ENCODE measurements around the gene VPS37B.

The VPS37B gene

DNA sequence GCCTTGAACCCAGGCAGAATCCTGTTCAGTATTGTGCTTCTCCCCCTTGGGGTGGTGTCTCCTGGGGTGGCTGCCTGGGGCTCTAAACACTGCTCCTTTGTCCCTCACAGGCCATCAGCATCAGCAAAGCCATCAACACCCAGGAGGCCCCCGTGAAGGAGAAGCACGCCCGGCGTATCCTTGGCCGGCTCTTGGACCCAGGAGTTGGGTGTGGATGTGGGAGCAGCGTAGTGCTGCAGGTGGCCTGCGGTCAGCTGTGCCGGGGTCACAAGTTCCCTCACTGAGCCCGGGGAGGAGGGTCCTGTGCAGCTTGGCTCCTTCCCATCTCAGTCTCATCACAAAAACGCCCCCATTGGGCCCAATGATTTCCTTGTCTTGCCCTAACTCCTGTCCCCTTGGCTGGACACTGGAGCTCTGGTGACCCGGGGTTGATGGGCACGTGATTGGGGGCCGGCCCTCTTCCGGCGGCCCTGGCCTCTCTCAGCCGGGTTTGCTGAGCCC is 48.0 kb downstream of the VPS37B start:
- Histone ChIP-seq H3K9me3 (ENCODE audit: control insufficient read depth, insufficient read depth, low read depth, low read length) (no peaks in the 10 kb centered on the region), H3K4me3 (ENCODE audit: low read depth, low read length) (no peak overlapping the region), H3K27ac (ENCODE audit: low read depth, low read length) (no peak overlapping the region), H3K27me3 (ENCODE audit: control insufficient read depth, insufficient read depth, low read length) (no peaks in the 10 kb centered on the region), H3K9ac (ENCODE audit: low read length) (no peak overlapping the region), H3K4me1 (ENCODE audit: control insufficient read depth, insufficient read depth, low read length) (peaks cover 12% of the 10 kb centered on the region; the same call in 1 of the 2 replicates), H3K36me3 (ENCODE audit: control insufficient read depth, insufficient read depth, low read length) (peaks cover 7% of the 10 kb centered on the region)

DNA sequence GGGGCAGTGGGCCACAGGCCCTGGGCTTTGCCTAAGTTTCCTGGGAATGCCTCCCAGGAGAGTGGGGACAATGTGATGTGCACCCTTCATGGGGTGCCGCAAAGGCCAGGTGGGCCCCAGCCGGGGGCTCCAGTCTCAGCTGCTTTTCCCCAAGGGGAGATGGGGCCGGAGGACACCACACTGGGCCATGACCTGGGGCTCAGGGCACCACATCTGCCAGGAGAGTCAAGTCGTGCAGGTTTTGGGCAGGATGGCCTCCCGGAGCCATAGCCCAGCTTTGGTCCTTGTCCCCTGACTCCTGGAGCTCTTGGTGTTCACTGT is 48.4 kb downstream of the VPS37B start:
- Histone ChIP-seq H3K4me3 (ENCODE audit: low read depth, low read length) (no peak overlapping the region), H3K4me1 (ENCODE audit: control insufficient read depth, insufficient read depth, low read length) (peaks cover 14% of the 10 kb centered on the region), H3K9me3 (ENCODE audit: control insufficient read depth, insufficient read depth, low read depth, low read length) (no peaks in the 10 kb centered on the region), H3K27me3 (ENCODE audit: control insufficient read depth, insufficient read depth, low read length) (no peaks in the 10 kb centered on the region), H3K27ac (ENCODE audit: low read depth, low read length) (no peak overlapping the region), H3K36me3 (ENCODE audit: control insufficient read depth, insufficient read depth, low read length) (peaks cover 7% of the 10 kb centered on the region), H3K9ac (ENCODE audit: low read length) (no peak overlapping the region)

DNA sequence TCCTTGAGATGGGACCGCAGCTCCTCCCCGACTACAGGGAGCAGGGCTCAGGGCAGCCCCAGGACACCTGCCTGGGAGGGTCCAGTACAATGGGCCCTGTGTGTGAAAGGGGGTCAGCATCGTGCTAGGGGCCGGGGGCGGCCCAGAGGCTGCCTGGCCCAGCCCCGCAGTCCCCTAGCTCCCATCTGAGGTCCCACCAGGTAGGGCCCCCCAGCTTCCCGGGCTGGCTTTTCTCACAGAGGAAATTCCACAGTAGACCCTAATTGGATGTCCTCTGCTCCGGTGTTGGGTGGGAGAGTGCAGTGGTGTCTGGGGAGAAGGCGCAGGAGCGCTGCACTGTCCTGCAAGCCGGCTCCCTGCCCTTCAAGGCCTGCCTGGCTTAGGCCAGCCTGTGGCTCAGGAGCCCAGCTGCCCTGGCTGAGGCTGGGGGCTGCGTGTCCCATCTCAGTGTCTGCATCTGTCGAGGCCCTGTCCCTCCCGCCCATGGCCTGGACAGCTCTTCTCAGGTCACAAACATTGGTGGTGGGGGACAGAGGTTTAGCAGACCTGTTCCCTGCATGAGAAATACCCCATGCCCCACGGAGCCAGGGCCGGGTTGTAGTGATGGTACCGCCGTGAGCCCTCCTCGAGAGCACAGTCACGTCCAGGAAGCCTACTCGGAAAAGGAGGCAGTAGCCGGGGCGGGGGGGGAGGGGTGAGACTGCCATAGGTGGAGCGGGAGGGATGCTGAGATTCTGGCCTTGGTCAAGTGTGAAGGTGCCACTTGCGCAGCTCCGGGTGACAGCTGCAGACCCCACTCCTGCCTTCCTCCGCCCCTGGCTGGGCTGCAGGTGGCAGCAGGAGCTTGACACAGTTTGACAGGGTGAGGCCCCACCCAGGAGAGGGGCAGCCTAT is 49.1 kb downstream of the VPS37B start:
- peaks cover 20% of the 10 kb centered on the region for H3K4me1 ChIP-seq (ENCODE audit: control insufficient read depth, insufficient read depth, low read length)

DNA sequence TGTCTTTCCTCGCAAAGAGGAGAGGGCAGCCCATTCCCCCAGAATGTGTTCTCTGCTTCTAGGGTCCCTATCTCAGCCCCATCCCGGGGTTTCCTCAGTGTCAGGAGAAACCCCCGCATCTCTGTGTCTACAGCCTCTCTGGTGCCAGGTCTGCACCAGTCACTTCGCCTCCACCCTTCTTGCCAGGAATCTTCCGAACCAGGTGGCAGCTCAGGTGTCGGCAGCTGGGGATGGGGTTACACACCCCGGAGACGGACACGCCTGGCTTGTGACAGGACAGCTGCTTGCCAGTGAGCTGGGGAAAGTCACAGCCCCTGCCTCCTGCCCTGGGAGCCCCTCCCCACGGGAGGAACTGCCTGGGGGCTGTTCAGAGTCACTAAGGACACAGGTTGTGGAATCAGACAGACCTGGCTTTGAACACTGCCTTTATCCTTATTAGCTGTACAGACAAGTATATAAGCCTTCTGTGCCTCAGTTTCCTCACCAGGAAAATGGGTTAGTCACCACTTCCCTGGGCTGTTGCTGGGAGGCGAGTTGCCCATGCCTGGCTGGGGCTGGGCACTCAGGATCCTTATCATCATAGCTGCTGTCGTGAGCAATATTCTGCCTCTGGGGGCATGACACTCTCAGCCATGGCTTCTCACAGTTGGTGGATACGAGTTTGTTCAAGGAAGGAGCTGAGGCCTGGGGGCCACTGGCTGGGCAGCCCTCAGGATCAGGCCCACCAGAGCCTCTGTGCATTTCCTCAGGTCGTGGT is 49.9 kb downstream of the VPS37B start:
- Histone ChIP-seq H3K36me3 (ENCODE audit: control insufficient read depth, insufficient read depth, low read length) (peaks cover 5% of the 10 kb centered on the region), H3K4me1 (ENCODE audit: control insufficient read depth, insufficient read depth, low read length) (peaks cover 28% of the 10 kb centered on the region), H3K9me3 (ENCODE audit: control insufficient read depth, insufficient read depth, low read depth, low read length) (no peaks in the 10 kb centered on the region), H3K4me3 (ENCODE audit: low read depth, low read length) (no peak overlapping the region), H3K9ac (ENCODE audit: low read length) (no peak overlapping the region), H3K27ac (ENCODE audit: low read depth, low read length) (no peak overlapping the region), H3K27me3 (ENCODE audit: control insufficient read depth, insufficient read depth, low read length) (no peaks in the 10 kb centered on the region)

More for the DNA sequence above, 49.1 kb downstream of the VPS37B start:
- Histone ChIP-seq H3K27me3 (ENCODE audit: control insufficient read depth, insufficient read depth, low read length) (no peaks in the 10 kb centered on the region), H3K9ac (ENCODE audit: low read length) (no peak overlapping the region), H3K36me3 (ENCODE audit: control insufficient read depth, insufficient read depth, low read length) (peaks cover 5% of the 10 kb centered on the region), H3K27ac (ENCODE audit: low read depth, low read length) (no peak overlapping the region), H3K9me3 (ENCODE audit: control insufficient read depth, insufficient read depth, low read depth, low read length) (no peaks in the 10 kb centered on the region), H3K4me3 (ENCODE audit: low read depth, low read length) (no peak overlapping the region)

DNA sequence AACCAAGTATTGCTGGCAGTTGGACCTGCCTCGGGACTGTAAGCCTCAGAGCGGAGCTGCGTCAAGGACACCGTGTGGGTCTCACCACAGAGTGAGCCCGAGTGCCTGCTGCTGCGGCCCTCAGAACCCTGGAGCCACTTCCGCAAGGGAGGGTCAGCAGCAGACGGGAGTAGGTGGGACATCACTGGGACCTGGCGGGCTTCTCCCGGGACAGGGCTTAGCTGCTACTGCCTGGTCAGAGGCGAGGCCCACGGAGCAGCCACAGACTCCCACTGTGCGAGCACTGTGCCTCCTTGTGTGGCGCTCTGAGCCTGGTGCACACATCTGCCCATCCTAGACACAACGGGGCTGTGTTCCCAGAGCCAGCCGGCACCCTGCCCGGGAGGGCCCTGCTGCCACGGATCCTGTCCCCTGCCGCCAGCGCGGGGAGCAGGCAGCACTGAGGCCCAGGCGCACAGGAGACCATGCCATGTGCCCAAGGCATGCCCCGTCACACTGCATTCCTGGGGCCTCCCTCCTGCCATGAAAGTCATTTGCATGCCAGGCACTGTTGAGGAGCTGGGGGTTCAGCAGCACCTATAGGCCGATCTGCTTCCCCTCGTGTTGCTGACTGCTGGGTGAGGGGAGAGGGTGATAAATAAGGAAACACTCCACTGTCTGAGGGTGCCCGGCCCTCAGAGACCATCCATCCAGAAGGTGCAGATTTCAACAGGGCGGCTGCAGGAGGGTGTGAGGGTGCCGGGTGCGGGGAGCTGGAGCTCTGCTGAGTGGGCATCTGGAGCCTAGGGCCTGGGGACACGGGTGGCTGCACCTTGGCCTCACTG is 50.7 kb downstream of the VPS37B start:
- no peak overlapping the region for H3K27ac ChIP-seq (ENCODE audit: low read depth, low read length)
- peaks cover 34% of the 10 kb centered on the region for H3K4me1 ChIP-seq (ENCODE audit: control insufficient read depth, insufficient read depth, low read length)
- no peaks in the 10 kb centered on the region for H3K27me3 ChIP-seq (ENCODE audit: control insufficient read depth, insufficient read depth, low read length)
- H3K9me3 ChIP-seq (ENCODE audit: control insufficient read depth, insufficient read depth, low read depth, low read length) = no peaks in the 10 kb centered on the region
- H3K4me3 ChIP-seq (ENCODE audit: low read depth, low read length) = no peak overlapping the region
- 0 out of 2 replicates have a peak, but pooled peaks cover 2% of the 10 kb centered on the region for H3K36me3 ChIP-seq (ENCODE audit: control insufficient read depth, insufficient read depth, low read length)
- no peak overlapping the region for H3K9ac ChIP-seq (ENCODE audit: low read length)

DNA sequence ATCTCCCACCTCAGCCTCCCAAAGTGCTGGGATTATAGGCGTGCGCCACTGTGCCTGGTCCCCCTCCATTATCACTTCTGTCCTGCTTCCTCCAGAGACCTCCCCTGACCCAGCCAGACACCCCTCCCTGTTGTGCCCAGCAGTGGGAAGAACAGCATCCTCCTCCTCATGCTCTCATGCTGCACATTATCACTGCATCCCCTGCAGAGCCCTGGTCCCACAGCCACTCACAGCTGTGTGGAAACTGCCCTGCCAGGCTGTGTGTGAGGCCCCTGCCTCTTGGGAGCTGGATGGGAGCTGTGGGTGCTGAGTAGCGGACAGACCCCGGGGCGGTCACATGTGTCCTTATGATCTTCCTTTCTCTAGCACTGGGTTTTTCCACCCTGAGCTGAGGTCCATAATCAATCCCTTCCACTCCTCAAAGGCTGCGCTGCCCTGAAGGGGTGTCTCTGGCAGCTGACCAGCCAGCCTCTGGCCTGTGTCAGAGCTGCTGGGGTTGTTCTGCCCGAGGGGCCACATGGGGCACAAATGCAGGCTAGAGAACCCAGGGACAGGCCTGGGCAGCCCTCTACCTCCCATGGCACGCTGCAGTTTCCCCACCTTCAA is 51.5 kb downstream of the VPS37B start:
- no peak overlapping the region for H3K9ac ChIP-seq (ENCODE audit: low read length)
- H3K9me3 ChIP-seq (ENCODE audit: control insufficient read depth, insufficient read depth, low read depth, low read length) = no peaks in the 10 kb centered on the region
- no peaks in the 10 kb centered on the region for H3K36me3 ChIP-seq (ENCODE audit: control insufficient read depth, insufficient read depth, low read length)
- H3K4me3 ChIP-seq (ENCODE audit: low read depth, low read length) = no peak overlapping the region
- peaks cover 34% of the 10 kb centered on the region for H3K4me1 ChIP-seq (ENCODE audit: control insufficient read depth, insufficient read depth, low read length)
- no peaks in the 10 kb centered on the region for H3K27me3 ChIP-seq (ENCODE audit: control insufficient read depth, insufficient read depth, low read length)
- no peak overlapping the region for H3K27ac ChIP-seq (ENCODE audit: low read depth, low read length)

DNA sequence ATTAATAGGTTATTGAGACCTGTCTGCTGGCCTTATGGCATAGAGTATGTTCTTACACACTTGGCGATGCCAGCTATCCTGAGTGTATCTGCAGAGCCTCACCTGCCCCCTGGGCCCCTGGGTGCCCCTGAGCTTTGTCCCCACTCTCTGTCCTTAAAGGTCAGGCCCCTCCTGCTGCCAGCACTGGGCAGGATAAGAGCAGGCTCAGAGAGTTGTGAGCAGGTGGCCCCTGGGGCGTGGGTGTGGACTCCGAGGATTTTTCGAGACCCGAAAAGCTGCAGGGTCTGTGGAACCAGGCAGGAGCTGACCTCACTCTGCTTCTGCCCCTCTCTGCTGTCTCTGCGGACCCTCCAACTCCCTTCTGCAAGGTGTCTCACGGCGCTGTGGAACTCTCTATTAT is 52.5 kb downstream of the VPS37B start:
- Histone ChIP-seq H3K27ac (ENCODE audit: low read depth, low read length) (no peak overlapping the region), H3K9ac (ENCODE audit: low read length) (no peak overlapping the region), H3K36me3 (ENCODE audit: control insufficient read depth, insufficient read depth, low read length) (no peaks in the 10 kb centered on the region), H3K9me3 (ENCODE audit: control insufficient read depth, insufficient read depth, low read depth, low read length) (peaks cover 4% of the 10 kb centered on the region; the same call in 1 of the 2 replicates), H3K4me3 (ENCODE audit: low read depth, low read length) (no peak overlapping the region), H3K4me1 (ENCODE audit: control insufficient read depth, insufficient read depth, low read length) (peaks cover 34% of the 10 kb centered on the region), H3K27me3 (ENCODE audit: control insufficient read depth, insufficient read depth, low read length) (peaks cover 2% of the 10 kb centered on the region; the same call in 1 of the 2 replicates)

DNA sequence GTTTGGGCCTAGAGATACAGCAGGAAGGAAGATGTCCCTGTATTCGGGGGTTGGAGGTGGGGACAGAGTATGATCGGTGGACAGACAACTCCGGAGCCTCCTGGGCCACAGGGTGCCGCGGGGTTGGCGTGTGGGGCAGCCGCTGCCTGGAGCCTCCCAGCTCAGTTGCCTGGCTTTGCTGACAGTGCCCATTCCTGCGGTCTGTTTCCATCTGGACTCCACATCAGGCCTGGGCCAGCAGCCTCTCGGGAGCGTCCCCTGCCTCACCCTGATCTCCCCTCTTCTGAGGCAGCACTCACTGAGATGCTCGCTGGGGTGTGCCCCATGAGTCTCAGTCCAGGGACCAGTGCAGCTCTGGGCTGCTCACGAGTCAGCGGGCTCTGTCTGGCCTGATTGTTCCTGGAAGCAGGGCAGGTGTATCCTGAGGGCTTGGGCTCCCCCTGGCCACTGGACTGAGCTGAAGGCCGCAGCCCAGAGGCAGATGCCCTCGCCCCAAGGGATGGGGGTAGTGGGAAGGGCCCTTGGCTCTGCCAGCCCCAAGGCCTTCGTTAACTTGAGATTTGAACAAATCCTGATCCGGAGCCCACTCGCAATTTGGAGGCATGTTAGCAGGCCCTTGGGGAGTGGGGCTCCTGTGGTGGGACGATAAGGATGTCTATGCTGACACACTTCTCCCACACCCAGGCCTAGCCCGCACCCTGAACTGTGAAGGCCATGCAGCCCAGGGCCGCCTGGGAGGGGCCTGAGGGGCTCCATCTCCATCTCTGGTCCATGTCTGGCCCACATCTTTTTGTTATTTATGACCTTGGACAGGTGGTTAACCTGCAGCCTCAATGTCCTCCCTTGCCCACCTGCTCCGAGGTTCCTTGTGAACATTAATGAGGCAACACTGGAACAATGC is 53.2 kb downstream of the VPS37B start:
- H3K36me3 ChIP-seq (ENCODE audit: control insufficient read depth, insufficient read depth, low read length) = no peaks in the 10 kb centered on the region
- no peak overlapping the region for H3K27ac ChIP-seq (ENCODE audit: low read depth, low read length)
- H3K4me3 ChIP-seq (ENCODE audit: low read depth, low read length) = no peak overlapping the region
- H3K4me1 ChIP-seq (ENCODE audit: control insufficient read depth, insufficient read depth, low read length) = peaks cover 39% of the 10 kb centered on the region
- peaks cover 4% of the 10 kb centered on the region; the same call in 1 of the 2 replicates for H3K9me3 ChIP-seq (ENCODE audit: control insufficient read depth, insufficient read depth, low read depth, low read length)
- H3K9ac ChIP-seq (ENCODE audit: low read length) = no peak overlapping the region
- H3K27me3 ChIP-seq (ENCODE audit: control insufficient read depth, insufficient read depth, low read length) = peaks cover 8% of the 10 kb centered on the region; the same call in 1 of the 2 replicates

DNA sequence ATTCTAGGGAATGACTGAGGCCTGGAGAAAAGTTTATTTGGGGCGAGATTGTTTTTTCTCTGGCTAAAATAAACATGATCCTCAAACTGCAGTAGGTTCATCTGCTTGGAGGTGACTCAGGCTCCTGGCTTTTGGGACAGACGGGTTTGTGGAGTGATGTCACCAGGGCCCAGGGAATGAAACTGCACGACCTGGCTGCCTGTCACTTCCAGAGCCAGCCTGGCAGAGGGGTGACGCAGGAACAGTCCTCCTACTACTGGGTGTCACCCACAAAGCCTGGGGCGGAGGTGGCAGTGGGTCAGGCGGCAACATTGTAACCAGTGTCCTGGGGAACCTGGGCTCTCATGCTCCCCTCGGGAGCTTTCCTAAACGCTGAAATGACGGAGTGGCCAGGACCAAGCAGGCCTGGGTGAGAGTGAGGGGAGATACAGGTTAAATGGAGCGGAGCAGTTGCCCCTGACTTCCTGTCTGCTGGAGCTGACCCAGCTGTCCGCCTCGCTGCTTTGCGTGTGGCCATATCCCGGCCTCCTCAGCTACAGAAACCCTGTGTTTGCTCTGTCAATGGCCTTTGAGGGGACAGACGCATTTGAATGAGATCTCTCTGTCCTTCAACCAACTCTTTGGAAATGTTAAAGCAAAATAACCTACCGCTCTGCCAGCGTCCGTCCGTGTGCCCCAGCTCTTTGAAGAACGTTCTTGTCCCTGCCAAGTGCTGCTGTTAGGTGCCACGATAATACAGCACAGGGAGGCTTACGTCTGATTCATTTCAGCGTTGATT is 54.2 kb downstream of the VPS37B start:
- H3K27ac ChIP-seq (ENCODE audit: low read depth, low read length) = no peak overlapping the region

More for the DNA sequence above, 54.2 kb downstream of the VPS37B start:
- no peak overlapping the region for H3K4me3 ChIP-seq (ENCODE audit: low read depth, low read length)
- H3K4me1 ChIP-seq (ENCODE audit: control insufficient read depth, insufficient read depth, low read length) = peaks cover 42% of the 10 kb centered on the region
- peaks cover 19% of the 10 kb centered on the region for H3K27me3 ChIP-seq (ENCODE audit: control insufficient read depth, insufficient read depth, low read length)
- no peaks in the 10 kb centered on the region for H3K36me3 ChIP-seq (ENCODE audit: control insufficient read depth, insufficient read depth, low read length)
- peaks cover 4% of the 10 kb centered on the region; the same call in 1 of the 2 replicates for H3K9me3 ChIP-seq (ENCODE audit: control insufficient read depth, insufficient read depth, low read depth, low read length)
- no peak overlapping the region for H3K9ac ChIP-seq (ENCODE audit: low read length)
